PFSK-1 (cell line): ENCODE results near the gene SND1.

Experiments used
- POLR2AphosphoS5 ChIP-seq: IDR thresholded peaks from 2 replicates; pipeline ENCODE4 v1.6.1; 2012; ENCODE audit warnings: low read depth, mild to moderate bottlenecking, control low read depth, low read length, moderate library complexity
- SIN3A ChIP-seq: IDR thresholded peaks from 2 replicates; pipeline ENCODE4 v1.6.1; 2012; ENCODE audit warnings: mild to moderate bottlenecking, low read length, moderate library complexity, borderline replicate concordance; ENCODE audit not compliant: insufficient read depth

- TF ChIP-seq POLR2AphosphoS5 = no peak
- TF ChIP-seq SIN3A = no peak
Measured at GRCh38 chr7:128113839-128114238, 461.8 kb downstream of the SND1 start.
